Occipital lobe (tissue), 2 donors: ENCODE data around the gene SRRT. TPM values are rescaled to one million over a fixed set of nuclear protein-coding genes. Genes with fewer than 3 reads are reported as not detected.
A peak's percentile ranks its signal among the peaks of the same experiment; 100 is the strongest.
"Not testable (repeated sequence)": the region's sequence is repeated elsewhere in the genome, so short reads cannot be mapped to it uniquely, and the experiment has no call there.

Experiments used
- DNase-seq: peaks from one replicate; lab custom pipeline; 2025; lab: John Stamatoyannopoulos, UW
- total RNA-seq: library from RNA; depleted of rRNA; stranded (reverse); fragments of >200 nt; gene quantifications from one replicate; pipeline ENCODE4 v1.2.3, GENCODE V29; 2014

Gene SRRT
- total RNA-seq, 1 donor from 2014 or later: 29.5 TPM

DNA sequence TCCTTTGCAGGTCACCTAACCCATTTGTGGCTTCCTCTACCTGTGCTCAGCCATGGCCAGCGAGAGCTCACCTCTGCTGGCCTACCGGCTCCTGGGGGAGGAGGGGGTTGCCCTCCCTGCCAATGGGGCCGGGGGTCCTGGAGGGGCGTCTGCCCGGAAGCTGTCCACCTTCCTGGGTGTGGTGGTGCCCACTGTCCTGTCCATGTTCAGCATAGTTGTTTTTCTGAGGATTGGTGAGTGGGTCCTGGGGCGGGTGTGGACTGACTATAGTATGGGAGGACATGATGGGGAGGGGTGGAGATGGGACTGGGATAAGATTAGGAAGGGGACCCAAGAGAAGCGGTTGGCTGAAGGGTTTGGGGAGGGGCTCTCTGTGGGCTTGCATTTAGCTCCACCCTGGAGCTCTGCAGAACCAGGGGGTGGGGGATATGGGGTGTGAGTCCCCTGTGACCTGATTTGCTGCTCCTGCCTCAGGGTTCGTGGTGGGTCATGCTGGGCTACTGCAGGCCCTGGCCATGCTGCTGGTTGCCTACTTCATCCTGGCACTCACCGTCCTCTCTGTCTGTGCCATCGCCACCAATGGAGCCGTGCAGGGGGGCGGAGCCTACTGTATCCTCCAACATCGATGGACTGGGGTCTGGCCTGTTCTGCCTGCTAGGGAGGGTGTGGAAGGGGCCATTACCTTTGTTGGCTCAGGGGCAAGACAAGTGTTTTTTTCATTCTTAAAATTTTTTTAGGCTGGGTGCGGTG lies 20.6 kb upstream of the SRRT start:
- DNase-seq: no peak

GRCh38 chr7:100854899-100855298 lies 20.0 kb upstream of the SRRT start:
- not testable (repeated sequence) for DNase-seq

- DNase-seq: no peak
These were observed 19.4 kb upstream of the SRRT start for GRCh38 chr7:100855515-100855914.

GRCh38 chr7:100856871-100857282 lies 18.0 kb upstream of the SRRT start:
- DNase-seq: no peak

GRCh38 chr7:100859856-100860255 lies 15.0 kb upstream of the SRRT start:
- DNase-seq: no peak

- no peak for DNase-seq
These were observed 13.9 kb upstream of the SRRT start for GRCh38 chr7:100860702-100861615.

- no peak for DNase-seq
These were observed 13.3 kb upstream of the SRRT start for GRCh38 chr7:100861616-100861985.

GRCh38 chr7:100863406-100863950 lies 11.4 kb upstream of the SRRT start:
- DNase-seq: no peak

DNA sequence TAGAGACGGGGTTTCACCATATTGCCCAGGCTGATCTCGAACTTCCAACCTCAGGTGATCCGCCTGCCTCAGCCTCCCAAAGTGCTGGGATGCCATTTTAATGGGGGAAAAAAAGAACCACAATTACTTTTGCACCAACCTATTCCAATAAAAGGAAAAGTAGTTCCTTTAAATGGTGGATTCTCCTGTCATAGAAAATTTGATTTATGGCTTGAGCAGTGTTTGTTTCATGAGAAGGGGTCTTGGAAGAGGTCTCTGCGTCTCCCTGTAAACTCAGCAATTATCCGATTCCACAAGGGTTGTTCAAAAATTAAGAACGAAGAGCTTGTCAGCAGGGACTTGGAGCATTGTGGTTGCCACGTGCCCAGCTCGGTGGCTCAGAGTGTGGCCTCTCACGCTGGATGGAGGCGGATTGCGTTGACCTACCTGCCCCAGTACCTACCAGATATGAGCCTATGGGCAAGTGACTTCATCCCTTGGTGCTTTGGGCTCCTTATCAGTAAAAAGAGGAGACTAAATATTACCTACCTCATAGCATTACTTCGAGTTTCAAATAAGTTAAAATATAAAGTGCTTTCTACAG lies 10.5 kb upstream of the SRRT start:
- no peak for DNase-seq

GRCh38 chr7:100865372-100865911 lies 9.5 kb upstream of the SRRT start:
- no peak for DNase-seq

DNA sequence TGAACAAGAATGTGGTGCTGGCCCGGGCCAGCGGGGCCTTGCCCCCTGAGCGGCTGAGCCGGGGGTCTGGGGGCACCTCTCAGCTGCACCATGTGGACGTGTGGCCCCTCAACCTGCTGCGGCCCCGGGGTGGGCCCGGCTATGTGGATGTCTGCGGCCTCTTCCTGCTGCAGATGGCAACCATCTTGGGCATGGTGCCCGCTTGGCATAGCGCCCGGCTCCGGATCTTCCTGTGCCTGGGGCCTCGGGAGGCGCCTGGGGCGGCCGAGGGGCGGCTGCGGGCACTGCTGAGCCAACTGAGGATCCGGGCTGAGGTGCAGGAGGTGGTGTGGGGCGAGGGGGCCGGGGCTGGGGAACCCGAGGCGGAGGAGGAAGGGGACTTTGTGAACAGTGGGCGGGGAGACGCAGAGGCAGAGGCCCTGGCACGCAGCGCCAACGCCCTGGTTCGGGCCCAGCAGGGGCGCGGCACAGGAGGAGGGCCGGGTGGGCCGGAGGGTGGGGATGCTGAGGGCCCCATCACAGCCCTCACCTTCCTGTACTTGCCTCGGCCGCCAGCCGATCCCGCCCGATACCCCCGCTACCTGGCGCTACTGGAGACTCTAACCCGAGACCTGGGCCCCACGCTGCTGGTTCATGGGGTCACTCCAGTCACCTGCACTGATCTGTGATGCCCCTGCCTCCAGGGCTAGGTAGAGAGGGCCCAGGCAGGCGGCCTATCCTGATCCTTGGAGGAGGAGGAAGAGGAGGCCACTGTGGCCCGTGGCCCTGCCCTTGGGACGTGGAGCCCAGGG lies 8.8 kb upstream of the SRRT start:
- peak; percentile 53 for DNase-seq

DNA sequence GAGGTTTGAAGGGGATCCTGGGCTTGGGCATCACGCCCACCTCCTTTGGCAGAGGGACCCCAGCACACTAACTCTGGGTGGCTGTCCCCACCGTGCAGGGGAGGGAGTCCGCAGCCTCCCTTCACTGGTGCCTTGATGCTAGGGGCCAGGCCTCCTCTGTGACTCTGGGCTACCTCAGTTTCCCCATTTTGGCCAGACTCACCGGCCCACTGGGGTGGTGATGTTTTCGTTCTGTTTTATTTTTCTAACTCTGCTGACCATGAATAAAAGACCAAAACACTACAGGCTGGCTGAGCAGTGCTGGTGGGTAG lies 8.2 kb upstream of the SRRT start:
- DNase-seq: no peak

- DNase-seq: peak; percentile 48
These were observed 7.7 kb upstream of the SRRT start, which contains the start of gene TRIP6 for GRCh38 chr7:100867040-100867775. TSS of gene TRIP6 (plus strand) at chr7:100867387. CDS start at chr7:100867498, 111 bp downstream.

- DNase-seq: no peak
These were observed 7.0 kb upstream of the SRRT start for GRCh38 chr7:100867776-100868485.

DNA sequence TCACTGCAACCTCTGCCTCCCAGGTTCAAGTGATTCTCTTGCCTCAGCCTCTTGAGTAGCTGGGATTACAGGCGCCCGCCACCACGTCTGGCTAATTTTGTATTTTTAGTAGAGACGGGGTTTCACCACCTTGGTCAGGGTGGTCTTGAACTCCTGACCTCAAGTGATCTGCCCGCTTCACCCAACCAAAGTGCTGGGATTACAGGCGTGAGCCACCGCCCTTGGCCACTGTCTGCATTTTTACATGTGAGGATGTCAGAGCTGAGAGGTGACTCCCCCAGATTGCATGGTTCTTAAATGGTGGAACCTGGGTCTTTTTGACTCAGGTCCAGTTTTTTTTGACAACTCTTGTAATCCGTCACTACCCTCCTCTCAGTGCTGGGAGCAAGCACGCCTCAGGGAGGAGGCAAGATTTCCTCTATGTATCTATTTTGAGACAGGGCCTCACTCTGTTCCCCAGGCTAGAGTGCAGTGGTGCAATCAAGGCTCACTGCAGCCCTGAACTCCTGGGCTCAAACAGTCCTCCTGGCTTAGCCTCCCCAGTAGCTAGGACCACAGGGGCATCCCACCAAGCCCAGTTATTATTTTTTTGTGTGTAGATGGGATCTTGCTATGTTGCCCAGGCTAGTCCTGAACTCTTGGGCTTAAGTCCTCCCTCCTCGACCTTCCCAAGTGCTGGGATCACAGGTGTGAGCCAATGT lies 1.2 kb upstream of the SRRT start:
- no peak for DNase-seq

DNA sequence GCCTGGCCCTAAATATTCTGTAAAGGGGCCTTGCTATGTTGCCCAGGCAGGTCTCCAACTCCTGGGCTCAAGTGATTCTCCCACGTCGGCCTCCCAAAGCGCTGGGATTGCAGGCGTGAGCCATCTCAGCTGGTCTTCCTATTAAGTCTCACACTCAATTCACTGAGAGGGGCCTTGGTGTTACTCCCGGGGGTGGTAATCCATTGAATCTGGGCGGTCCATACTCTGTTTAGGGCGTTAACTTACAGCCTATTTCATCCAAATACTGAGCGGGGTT lies 665 bp upstream of the SRRT start:
- no peak for DNase-seq

DNA sequence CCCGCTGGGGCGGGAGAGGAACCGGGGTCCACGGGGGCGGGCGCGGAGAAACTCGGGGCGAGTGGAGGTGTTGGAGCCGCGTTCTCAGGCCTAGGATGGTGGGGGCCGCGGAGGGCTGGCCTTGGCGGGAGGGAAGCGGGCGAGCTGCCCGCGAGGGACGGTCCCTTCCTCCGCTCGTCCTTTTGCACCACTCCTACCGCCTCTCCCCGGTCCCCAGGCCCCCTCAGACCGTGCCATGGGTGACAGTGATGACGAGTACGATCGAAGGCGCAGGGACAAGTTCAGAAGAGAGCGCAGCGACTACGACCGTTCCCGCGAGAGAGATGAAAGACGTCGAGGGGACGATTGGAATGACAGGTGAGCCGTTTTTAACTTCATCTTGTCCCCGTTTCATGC lies 451 bp downstream of the SRRT start:
- DNase-seq: no peak

DNA sequence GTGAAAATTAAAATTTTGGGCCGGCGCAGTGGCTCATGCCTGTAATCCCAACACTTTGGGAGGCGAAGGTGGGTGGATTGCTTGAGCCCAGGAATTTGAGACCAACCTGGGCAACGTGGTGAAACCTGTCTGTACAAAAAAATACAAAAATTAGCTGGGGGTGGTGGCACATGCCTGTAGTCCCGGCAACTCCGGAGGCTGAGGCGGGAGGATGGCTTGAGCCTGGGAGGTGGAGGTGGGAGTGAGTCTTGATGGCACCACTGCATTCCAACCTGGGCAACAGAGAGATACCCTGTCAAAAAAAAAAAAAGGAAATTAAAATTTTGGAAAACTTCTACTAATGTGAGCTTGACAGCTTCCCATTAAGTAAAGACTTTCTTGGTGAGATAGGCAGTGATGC lies 3.1 kb downstream of the SRRT start:
- DNase-seq: no peak

- DNase-seq: no peak
These were observed 3.8 kb downstream of the SRRT start for GRCh38 chr7:100878685-100879084.
